Neural cell (in vitro differentiated cells): ENCODE measurements around the gene OR52E2. TPM values are rescaled to one million over a fixed set of nuclear protein-coding genes. Genes with fewer than 3 reads are reported as not detected.

Experiments used
- H2AFZ ChIP-seq: fragments of 200-600, 300-800 bp; sonication (generic), shearing (Covaris generic); 2 replicates; pipeline ENCODE4 v1.6.0; 2014; ENCODE audit warnings: low read depth, mild to moderate bottlenecking, antibody characterized with exemption, low read length, moderate library complexity
- H3F3A ChIP-seq: fragments of 200-600 bp; shearing (Covaris generic); 2 replicates; pipeline ENCODE4 v1.6.1; 2016; ENCODE audit warnings: mild to moderate bottlenecking, moderate library complexity, mixed read lengths, antibody characterized with exemption, low read length; ENCODE audit not compliant: insufficient read depth, poor library complexity, severe bottlenecking
- H3K27ac ChIP-seq: fragments of 200-600, 300-800 bp; sonication (generic), shearing (Covaris generic); 2 replicates; pipeline ENCODE4 v1.5.1; 2014; ENCODE audit warnings: mild to moderate bottlenecking, low read length, moderate library complexity
- H3K27me3 ChIP-seq: fragments of 300-800, 200-600 bp; sonication (generic), shearing (Covaris generic); 2 replicates; pipeline ENCODE4 v1.6.0; 2014; ENCODE audit warnings: mild to moderate bottlenecking, low read depth, low read length, moderate library complexity; ENCODE audit not compliant: insufficient read depth
- H3K36me3 ChIP-seq: fragments of 300-800, 200-600 bp; sonication (generic), shearing (Covaris generic); 2 replicates; pipeline ENCODE4 v1.5.1; 2014; ENCODE audit warnings: mild to moderate bottlenecking, antibody characterized with exemption, low read length, moderate library complexity; ENCODE audit not compliant: insufficient read depth
- H3K4me2 ChIP-seq: fragments of 300-800, 200-600 bp; sonication (generic), shearing (Covaris generic); 2 replicates; pipeline ENCODE4 v1.6.0; 2014; ENCODE audit warnings: mild to moderate bottlenecking, low read length
- H3K4me3 ChIP-seq: fragments of 300-800, 200-600 bp; sonication (generic), shearing (Covaris generic); 2 replicates; pipeline ENCODE4 v1.5.1; 2014; ENCODE audit warnings: mild to moderate bottlenecking, low read length, moderate library complexity
- H3K79me2 ChIP-seq: fragments of 200-600 bp; shearing (Covaris generic); replicated peaks from 2 replicates; pipeline ENCODE4 v1.6.0; 2014; ENCODE audit warnings: mild to moderate bottlenecking, low read length, moderate library complexity; ENCODE audit not compliant: insufficient read depth
- H3K9ac ChIP-seq: fragments of 300-800, 200-600 bp; sonication (generic), shearing (Covaris generic); 2 replicates; pipeline ENCODE4 v1.6.1; 2016; ENCODE audit warnings: mild to moderate bottlenecking, low read length, mixed read lengths
- H3K9me2 ChIP-seq: fragments of 200-600 bp; shearing (Covaris generic); 2 replicates; pipeline ENCODE4 v1.6.1; 2016; ENCODE audit warnings: mild to moderate bottlenecking, low read length, mixed read lengths; ENCODE audit not compliant: insufficient read depth
- H3K9me3 ChIP-seq: fragments of 200-600, 300-800 bp; sonication (generic), shearing (Covaris generic); 2 replicates; pipeline ENCODE4 v1.6.1; 2016; ENCODE audit warnings: mild to moderate bottlenecking, mixed run types, low read length, moderate library complexity, mixed read lengths
- H4K20me1 ChIP-seq: fragments of 200-600 bp; shearing (Covaris generic); 2 replicates; pipeline ENCODE4 v1.6.1; 2016; ENCODE audit warnings: mild to moderate bottlenecking, mixed run types; ENCODE audit not compliant: insufficient read depth
- EP300 ChIP-seq: fragments of 450-650 bp; conservative IDR thresholded peaks from 2 replicates; pipeline ENCODE4 v1.6.1; 2014; ENCODE audit warnings: antibody characterized with exemption, mild to moderate bottlenecking, moderate library complexity; ENCODE audit not compliant: poor library complexity, severe bottlenecking
- EZH2 ChIP-seq: fragments of 200-600, 300-800 bp; shearing (Covaris generic), sonication (generic); IDR thresholded peaks from 2 replicates; pipeline ENCODE4 v1.6.1; 2014; ENCODE audit warnings: antibody characterized with exemption, low read length, borderline replicate concordance, mild to moderate bottlenecking; ENCODE audit not compliant: insufficient read depth, poor library complexity, severe bottlenecking
- MXI1 ChIP-seq: fragments of 450-650 bp; conservative IDR thresholded peaks from 2 replicates; pipeline ENCODE4 v1.6.1; 2014; ENCODE audit warnings: antibody characterized with exemption, mild to moderate bottlenecking; ENCODE audit not compliant: poor library complexity, severe bottlenecking
- POLR2AphosphoS5 ChIP-seq: IDR thresholded peaks from 2 replicates; pipeline ENCODE4 v1.6.1; 2012
- RAD21 ChIP-seq: fragments of 450-650 bp; conservative IDR thresholded peaks from 2 replicates; pipeline ENCODE4 v1.6.1; 2014; ENCODE audit warnings: antibody characterized with exemption, mild to moderate bottlenecking, moderate library complexity
- SMC3 ChIP-seq: fragments of 450-650 bp; conservative IDR thresholded peaks from 2 replicates; pipeline ENCODE4 v1.6.1; 2014; ENCODE audit warnings: antibody characterized with exemption, mild to moderate bottlenecking, moderate library complexity; ENCODE audit not compliant: poor library complexity
- TAF1 ChIP-seq: IDR thresholded peaks from 2 replicates; pipeline ENCODE4 v1.6.1; 2012; ENCODE audit warnings: low read depth
- polyA plus RNA-seq: library from polyadenylated mRNA; depleted of rRNA; stranded (reverse); fragments of >200 nt; gene quantifications from 2 replicates; pipeline ENCODE4 v1.2.3, GENCODE V29; 2014
- TF ChIP-seq, protein P1 (sequence below): IDR thresholded peaks from 2 replicates; pipeline ENCODE4 v1.6.1; 2012; ENCODE audit warnings: borderline replicate concordance
- TF ChIP-seq, protein P2 (sequence below): fragments of 450-650 bp; IDR thresholded peaks from 2 replicates; pipeline ENCODE4 v1.5.1; 2014; ENCODE audit warnings: antibody characterized with exemption, mild to moderate bottlenecking, moderate library complexity; ENCODE audit not compliant: poor library complexity, severe bottlenecking

The OR52E2 gene
- polyA plus RNA-seq, 1 donor from 2014 or later, result not detected

DNA sequence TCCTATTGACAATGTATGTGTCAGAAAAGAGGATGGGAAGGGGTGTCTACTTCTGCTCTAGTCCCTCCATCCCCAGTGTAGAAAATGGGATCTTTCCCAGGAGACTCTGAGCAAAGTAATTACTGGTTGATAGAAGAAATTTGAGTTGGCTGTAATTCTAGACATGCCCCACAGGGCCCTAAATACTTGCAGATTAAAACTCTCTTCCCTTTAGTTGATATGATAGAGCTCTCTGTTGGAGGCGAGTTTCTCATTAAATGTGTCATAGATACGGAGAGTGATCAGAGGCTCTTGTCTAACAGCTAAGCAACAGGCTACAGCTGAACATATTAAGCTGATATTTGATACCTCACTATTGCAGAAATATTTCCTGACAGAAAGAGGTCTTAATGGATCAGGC lies 42.8 kb upstream of the OR52E2 start:
- H3K27me3 ChIP-seq, result no peaks in the 10 kb centered on the region
- no peaks in the 10 kb centered on the region for H3K36me3 ChIP-seq
- H3K9ac ChIP-seq, result no peak overlapping the region
- H3F3A ChIP-seq, result no peaks in the 10 kb centered on the region
- TF ChIP-seq, protein P1, sequence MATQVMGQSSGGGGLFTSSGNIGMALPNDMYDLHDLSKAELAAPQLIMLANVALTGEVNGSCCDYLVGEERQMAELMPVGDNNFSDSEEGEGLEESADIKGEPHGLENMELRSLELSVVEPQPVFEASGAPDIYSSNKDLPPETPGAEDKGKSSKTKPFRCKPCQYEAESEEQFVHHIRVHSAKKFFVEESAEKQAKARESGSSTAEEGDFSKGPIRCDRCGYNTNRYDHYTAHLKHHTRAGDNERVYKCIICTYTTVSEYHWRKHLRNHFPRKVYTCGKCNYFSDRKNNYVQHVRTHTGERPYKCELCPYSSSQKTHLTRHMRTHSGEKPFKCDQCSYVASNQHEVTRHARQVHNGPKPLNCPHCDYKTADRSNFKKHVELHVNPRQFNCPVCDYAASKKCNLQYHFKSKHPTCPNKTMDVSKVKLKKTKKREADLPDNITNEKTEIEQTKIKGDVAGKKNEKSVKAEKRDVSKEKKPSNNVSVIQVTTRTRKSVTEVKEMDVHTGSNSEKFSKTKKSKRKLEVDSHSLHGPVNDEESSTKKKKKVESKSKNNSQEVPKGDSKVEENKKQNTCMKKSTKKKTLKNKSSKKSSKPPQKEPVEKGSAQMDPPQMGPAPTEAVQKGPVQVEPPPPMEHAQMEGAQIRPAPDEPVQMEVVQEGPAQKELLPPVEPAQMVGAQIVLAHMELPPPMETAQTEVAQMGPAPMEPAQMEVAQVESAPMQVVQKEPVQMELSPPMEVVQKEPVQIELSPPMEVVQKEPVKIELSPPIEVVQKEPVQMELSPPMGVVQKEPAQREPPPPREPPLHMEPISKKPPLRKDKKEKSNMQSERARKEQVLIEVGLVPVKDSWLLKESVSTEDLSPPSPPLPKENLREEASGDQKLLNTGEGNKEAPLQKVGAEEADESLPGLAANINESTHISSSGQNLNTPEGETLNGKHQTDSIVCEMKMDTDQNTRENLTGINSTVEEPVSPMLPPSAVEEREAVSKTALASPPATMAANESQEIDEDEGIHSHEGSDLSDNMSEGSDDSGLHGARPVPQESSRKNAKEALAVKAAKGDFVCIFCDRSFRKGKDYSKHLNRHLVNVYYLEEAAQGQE, result no peak
- TF ChIP-seq RAD21, result no peak
- TF ChIP-seq, protein P2, sequence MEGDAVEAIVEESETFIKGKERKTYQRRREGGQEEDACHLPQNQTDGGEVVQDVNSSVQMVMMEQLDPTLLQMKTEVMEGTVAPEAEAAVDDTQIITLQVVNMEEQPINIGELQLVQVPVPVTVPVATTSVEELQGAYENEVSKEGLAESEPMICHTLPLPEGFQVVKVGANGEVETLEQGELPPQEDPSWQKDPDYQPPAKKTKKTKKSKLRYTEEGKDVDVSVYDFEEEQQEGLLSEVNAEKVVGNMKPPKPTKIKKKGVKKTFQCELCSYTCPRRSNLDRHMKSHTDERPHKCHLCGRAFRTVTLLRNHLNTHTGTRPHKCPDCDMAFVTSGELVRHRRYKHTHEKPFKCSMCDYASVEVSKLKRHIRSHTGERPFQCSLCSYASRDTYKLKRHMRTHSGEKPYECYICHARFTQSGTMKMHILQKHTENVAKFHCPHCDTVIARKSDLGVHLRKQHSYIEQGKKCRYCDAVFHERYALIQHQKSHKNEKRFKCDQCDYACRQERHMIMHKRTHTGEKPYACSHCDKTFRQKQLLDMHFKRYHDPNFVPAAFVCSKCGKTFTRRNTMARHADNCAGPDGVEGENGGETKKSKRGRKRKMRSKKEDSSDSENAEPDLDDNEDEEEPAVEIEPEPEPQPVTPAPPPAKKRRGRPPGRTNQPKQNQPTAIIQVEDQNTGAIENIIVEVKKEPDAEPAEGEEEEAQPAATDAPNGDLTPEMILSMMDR, result no peak
- TF ChIP-seq EP300, result no peak
- TF ChIP-seq EZH2, result no peak
- no peak for TF ChIP-seq POLR2AphosphoS5
- no peak for TF ChIP-seq SMC3
- no peak for TF ChIP-seq MXI1
- no peak for TF ChIP-seq TAF1
- H3K27ac ChIP-seq, result no peak overlapping the region
- H3K9me2 ChIP-seq, result no peaks in the 10 kb centered on the region
- H3K79me2 ChIP-seq, result no peaks in the 10 kb centered on the region
- no peak overlapping the region for H3K4me3 ChIP-seq
- no peak overlapping the region for H3K4me2 ChIP-seq
- no peaks in the 10 kb centered on the region for H3K9me3 ChIP-seq
- no peaks in the 10 kb centered on the region for H4K20me1 ChIP-seq
- H2AFZ ChIP-seq, result no peak overlapping the region

DNA sequence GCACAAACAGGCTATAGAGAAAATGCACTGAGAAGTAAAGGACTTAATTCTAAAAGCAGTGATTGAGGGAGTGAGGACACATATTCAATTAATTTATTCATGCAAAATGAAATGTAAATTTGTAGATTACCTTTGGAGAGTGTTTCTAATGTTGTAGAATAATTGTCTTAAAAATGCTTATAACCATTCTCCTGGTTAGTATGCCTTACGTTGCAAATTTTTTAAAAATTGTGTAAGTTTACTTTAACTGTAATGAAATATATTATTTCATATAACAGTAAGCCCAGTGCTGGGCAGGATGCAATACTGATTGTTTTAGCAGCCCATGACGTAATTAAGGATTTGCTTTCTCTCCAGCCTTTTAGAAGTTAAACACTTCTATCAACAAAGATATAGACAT lies 36.6 kb upstream of the OR52E2 start:
- Histone ChIP-seq H3K4me3 (no peak overlapping the region), H3K79me2 (no peaks in the 10 kb centered on the region), H3K36me3 (no peaks in the 10 kb centered on the region), H3K4me2 (no peak overlapping the region), H4K20me1 (no peaks in the 10 kb centered on the region), H3F3A (no peaks in the 10 kb centered on the region), H2AFZ (no peak overlapping the region), H3K9me2 (no peaks in the 10 kb centered on the region), H3K9me3 (no peaks in the 10 kb centered on the region), H3K27ac (no peak overlapping the region), H3K9ac (no peak overlapping the region), H3K27me3 (no peaks in the 10 kb centered on the region)
- no peak for TF ChIP-seq RAD21
- TF ChIP-seq, protein P1, result no peak
- TF ChIP-seq MXI1, result no peak
- TF ChIP-seq, protein P2, result no peak
- no peak for TF ChIP-seq SMC3
- TF ChIP-seq POLR2AphosphoS5, result no peak
- TF ChIP-seq TAF1, result no peak
- no peak for TF ChIP-seq EP300
- TF ChIP-seq EZH2, result no peak
